ENCODE measurements around the gene ALDH3B1.
"Not testable (repeated sequence)": the region's sequence is repeated elsewhere in the genome, so short reads cannot be mapped to it uniquely, and the experiment has no call there.

DNA sequence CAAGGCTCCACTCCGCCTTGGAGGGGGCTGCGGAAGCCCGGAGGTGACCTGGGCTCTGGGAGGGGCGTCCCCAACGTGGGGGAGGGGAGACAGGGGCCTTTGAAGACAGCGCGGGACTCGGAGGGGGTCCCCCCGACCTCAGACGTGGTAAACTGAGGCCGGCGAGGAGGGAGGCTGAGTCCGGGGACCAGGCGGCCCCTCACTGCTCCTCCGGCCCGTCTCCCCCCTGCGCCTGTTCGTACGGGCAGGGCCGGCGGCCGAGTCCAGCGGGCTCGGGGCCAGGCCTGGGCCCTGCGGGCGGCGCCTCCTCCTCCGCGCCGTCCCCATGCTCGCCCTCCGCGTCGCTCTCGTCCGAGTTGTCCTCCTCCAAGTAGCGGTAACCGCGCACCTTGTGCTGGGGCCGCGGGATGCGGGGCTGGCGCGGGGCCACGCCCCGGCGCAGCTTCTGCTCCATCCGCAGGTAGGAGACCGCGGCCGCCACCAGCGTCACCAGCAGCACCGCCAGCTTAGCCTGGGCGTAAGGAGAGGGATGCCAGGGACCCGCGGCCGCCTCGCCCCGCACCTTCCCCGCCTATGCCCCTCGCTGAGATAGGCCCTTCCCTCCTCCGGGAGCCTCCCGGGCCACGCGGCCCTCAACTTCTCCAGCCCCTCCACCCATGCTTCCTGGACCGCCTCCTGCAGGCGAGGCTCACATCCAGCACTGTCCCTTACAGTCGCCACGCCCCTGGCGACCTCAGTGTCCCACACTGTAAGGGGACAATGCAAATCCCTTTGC, 18.6 kb upstream of the ALDH3B1 start:
- TF ChIP-seq, protein P1, sequence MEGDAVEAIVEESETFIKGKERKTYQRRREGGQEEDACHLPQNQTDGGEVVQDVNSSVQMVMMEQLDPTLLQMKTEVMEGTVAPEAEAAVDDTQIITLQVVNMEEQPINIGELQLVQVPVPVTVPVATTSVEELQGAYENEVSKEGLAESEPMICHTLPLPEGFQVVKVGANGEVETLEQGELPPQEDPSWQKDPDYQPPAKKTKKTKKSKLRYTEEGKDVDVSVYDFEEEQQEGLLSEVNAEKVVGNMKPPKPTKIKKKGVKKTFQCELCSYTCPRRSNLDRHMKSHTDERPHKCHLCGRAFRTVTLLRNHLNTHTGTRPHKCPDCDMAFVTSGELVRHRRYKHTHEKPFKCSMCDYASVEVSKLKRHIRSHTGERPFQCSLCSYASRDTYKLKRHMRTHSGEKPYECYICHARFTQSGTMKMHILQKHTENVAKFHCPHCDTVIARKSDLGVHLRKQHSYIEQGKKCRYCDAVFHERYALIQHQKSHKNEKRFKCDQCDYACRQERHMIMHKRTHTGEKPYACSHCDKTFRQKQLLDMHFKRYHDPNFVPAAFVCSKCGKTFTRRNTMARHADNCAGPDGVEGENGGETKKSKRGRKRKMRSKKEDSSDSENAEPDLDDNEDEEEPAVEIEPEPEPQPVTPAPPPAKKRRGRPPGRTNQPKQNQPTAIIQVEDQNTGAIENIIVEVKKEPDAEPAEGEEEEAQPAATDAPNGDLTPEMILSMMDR (IDR thresholded peaks at IDR 0.05): not testable (repeated sequence)
- not testable (repeated sequence) for TF ChIP-seq POLR2A (IDR thresholded peaks at IDR 0.05)

Measured in body of pancreas (tissue), 4 donors.